Measurements from ENCODE around the gene DMBX1. TPM values are rescaled to one million over a fixed set of nuclear protein-coding genes. Genes with fewer than 3 reads are reported as not detected.

Gene DMBX1
- total and polyA plus RNA-seq, 8 donors: not detected

GRCh38 chr1:46453449-46453848, 36.2 kb upstream of the DMBX1 start:
- Histone ChIP-seq H3K9me3 (no peaks in the 10 kb centered on the region), H3K27me3 (peaks cover 3 to 91% (median 15%) of the 10 kb centered on the region in 3 donors), H3K27ac (no peak overlapping the region), H3K36me3 (no peaks in the 10 kb centered on the region), H3K4me1 (peaks cover 2 to 5% (median 4%) of the 10 kb centered on the region in 4 donors), H3K4me3 (no peak overlapping the region)
- WGBS, 5 donors: 43 to 65% (median 59%) methylated on average over 4 of the region's 4 CpGs
- TF ChIP-seq EP300 (IDR thresholded peaks at IDR 0.05): no peak
- no peak for DNase-seq
- intact Hi-C loops (cut with DNase I; ENCODE audit: low total_unique reads): no loop called here

DNA sequence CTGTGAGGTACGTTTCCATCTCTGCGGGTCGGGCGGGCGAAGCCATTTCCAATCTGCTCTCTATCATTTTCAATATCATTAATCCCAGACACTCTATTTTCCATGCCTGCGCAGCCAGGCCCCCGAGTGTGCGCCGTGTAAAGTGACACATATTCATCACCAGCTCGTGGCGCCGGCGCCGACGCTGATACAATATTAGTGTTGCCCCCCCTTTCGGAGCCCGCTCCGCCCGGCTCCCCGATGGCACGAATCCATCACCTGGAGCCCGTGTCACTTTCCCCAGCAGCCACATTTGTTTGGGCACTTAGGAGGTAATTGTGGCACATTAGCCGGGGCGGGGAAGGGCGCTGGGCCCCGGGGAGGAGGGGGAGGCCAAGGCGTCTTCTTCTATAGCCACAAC, 33.7 kb upstream of the DMBX1 start:
- Histone ChIP-seq H3K4me3 (no peak overlapping the region), H3K9me3 (no peaks in the 10 kb centered on the region), H3K27me3 (peaks cover 0 to 80% (median under 1%) of the 10 kb centered on the region in 3 donors), H3K27ac (no peak overlapping the region), H3K4me1 (no peaks in the 10 kb centered on the region), H3K36me3 (no peaks in the 10 kb centered on the region)
- TF ChIP-seq POLR2AphosphoS5 (IDR thresholded peaks at IDR 0.05): no peak
- TF ChIP-seq POLR2A (IDR thresholded peaks at IDR 0.05): no peak
- TF ChIP-seq CTCF (IDR thresholded peaks at IDR 0.05): no peak
- DNase-seq: no peak
- 84 to 91% (median 88%) methylated on average over 27 of the region's 27 CpGs for WGBS, 5 donors
- intact Hi-C loops (cut with DNase I; ENCODE audit: low total_unique reads): no loop called here

DNA sequence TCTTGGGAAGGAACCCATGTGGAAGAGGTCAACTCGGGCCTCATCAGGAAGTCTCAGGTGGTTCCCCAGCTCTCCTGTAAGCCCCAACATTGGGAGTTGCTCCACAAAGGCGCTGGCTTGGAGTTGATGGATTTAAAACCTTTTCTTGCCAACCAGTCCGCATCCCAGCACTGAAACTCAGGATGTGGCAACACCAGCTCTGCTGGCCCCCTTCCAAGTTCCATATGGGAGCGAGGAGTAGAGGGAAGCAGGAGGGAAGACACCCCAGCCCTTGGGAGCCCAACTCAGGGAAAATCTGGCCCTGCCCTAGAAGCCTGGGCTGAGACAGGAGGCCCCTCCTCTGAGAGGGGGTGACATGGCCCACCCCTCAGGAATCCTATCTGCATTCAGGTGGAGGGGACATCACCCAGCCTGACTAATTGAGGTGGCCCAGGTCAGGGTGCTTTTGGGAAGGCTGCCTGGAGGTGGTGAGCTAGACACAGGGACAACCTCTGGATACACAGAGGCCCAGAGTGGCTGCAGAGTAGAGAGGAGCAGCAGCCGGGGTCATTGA, 33.1 kb upstream of the DMBX1 start:
- H3K4me1 ChIP-seq: no peaks in the 10 kb centered on the region

GRCh38 chr1:46457178-46457577, 32.5 kb upstream of the DMBX1 start:
- Histone ChIP-seq H3K9me3 (no peaks in the 10 kb centered on the region), H3K36me3 (no peaks in the 10 kb centered on the region), H3K27ac (no peak overlapping the region), H3K27me3 (peaks cover 0 to 80% (median 0%) of the 10 kb centered on the region in 3 donors), H3K4me3 (no peak overlapping the region), H3K4me1 (no peaks in the 10 kb centered on the region)
- 77 to 89% (median 88%) methylated on average over 6 of the region's 6 CpGs for WGBS, 5 donors
- intact Hi-C loops (cut with DNase I; ENCODE audit: low total_unique reads): no loop called here
- no peak for DNase-seq
- TF ChIP-seq POLR2A (IDR thresholded peaks at IDR 0.05) (no peak), CTCF (IDR thresholded peaks at IDR 0.05) (no peak), EP300 (IDR thresholded peaks at IDR 0.05) (no peak), POLR2AphosphoS5 (IDR thresholded peaks at IDR 0.05) (no peak)

More for the DNA sequence above, 33.1 kb upstream of the DMBX1 start:
- 69 to 77% (median 74%) methylated on average over 4 to 5 of the region's 5 CpGs for WGBS, 5 donors
- TF ChIP-seq POLR2AphosphoS5 (IDR thresholded peaks at IDR 0.05) (no peak), POLR2A (IDR thresholded peaks at IDR 0.05) (no peak), CTCF (IDR thresholded peaks at IDR 0.05) (no peak), EP300 (IDR thresholded peaks at IDR 0.05) (no peak)
- no peak overlapping the region for H3K4me3 ChIP-seq
- H3K27me3 ChIP-seq: peaks cover 0 to 80% (median 0%) of the 10 kb centered on the region in 3 donors
- H3K27ac ChIP-seq: no peak overlapping the region
- H3K36me3 ChIP-seq: no peaks in the 10 kb centered on the region
- intact Hi-C loops (cut with DNase I; ENCODE audit: low total_unique reads): no loop called here
- no peaks in the 10 kb centered on the region for H3K9me3 ChIP-seq
- DNase-seq: no peak

- TF ChIP-seq EP300 (IDR thresholded peaks at IDR 0.05): no peak
- TF ChIP-seq POLR2A (IDR thresholded peaks at IDR 0.05): no peak
- no peak for TF ChIP-seq CTCF (IDR thresholded peaks at IDR 0.05)
- TF ChIP-seq POLR2AphosphoS5 (IDR thresholded peaks at IDR 0.05): no peak
- H3K4me1 ChIP-seq: no peaks in the 10 kb centered on the region
- DNase-seq: no peak
- intact Hi-C loops (cut with DNase I; ENCODE audit: low total_unique reads): no loop called here
- H3K9me3 ChIP-seq: no peaks in the 10 kb centered on the region
- H3K36me3 ChIP-seq: no peaks in the 10 kb centered on the region
- no peak overlapping the region for H3K27ac ChIP-seq
- H3K4me3 ChIP-seq: no peak overlapping the region
- H3K27me3 ChIP-seq: peaks cover 0 to 71% (median 0%) of the 10 kb centered on the region in 3 donors
- WGBS, 5 donors: 44 to 55% (median 50%) methylated on average over 3 to 4 of the region's 4 CpGs
These were observed 31.4 kb upstream of the DMBX1 start for GRCh38 chr1:46458190-46458589.

Measured in stomach (tissue), 9 donors.